ENCODE data around the gene CDK4.
"Not testable (repeated sequence)": the region's sequence is repeated elsewhere in the genome, so short reads cannot be mapped to it uniquely, and the experiment has no call there.

Gene CDK4

GRCh38 chr12:57723630-57723962 is 28.5 kb downstream of the CDK4 start:
- no peak overlapping the region for H3K4me3 ChIP-seq
- no peak overlapping the region for H3K27ac ChIP-seq
- TF ChIP-seq, protein P1, sequence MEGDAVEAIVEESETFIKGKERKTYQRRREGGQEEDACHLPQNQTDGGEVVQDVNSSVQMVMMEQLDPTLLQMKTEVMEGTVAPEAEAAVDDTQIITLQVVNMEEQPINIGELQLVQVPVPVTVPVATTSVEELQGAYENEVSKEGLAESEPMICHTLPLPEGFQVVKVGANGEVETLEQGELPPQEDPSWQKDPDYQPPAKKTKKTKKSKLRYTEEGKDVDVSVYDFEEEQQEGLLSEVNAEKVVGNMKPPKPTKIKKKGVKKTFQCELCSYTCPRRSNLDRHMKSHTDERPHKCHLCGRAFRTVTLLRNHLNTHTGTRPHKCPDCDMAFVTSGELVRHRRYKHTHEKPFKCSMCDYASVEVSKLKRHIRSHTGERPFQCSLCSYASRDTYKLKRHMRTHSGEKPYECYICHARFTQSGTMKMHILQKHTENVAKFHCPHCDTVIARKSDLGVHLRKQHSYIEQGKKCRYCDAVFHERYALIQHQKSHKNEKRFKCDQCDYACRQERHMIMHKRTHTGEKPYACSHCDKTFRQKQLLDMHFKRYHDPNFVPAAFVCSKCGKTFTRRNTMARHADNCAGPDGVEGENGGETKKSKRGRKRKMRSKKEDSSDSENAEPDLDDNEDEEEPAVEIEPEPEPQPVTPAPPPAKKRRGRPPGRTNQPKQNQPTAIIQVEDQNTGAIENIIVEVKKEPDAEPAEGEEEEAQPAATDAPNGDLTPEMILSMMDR (IDR thresholded peaks at IDR 0.05): no peak
- DNase-seq (ENCODE audit: low spot score): no peak

DNA sequence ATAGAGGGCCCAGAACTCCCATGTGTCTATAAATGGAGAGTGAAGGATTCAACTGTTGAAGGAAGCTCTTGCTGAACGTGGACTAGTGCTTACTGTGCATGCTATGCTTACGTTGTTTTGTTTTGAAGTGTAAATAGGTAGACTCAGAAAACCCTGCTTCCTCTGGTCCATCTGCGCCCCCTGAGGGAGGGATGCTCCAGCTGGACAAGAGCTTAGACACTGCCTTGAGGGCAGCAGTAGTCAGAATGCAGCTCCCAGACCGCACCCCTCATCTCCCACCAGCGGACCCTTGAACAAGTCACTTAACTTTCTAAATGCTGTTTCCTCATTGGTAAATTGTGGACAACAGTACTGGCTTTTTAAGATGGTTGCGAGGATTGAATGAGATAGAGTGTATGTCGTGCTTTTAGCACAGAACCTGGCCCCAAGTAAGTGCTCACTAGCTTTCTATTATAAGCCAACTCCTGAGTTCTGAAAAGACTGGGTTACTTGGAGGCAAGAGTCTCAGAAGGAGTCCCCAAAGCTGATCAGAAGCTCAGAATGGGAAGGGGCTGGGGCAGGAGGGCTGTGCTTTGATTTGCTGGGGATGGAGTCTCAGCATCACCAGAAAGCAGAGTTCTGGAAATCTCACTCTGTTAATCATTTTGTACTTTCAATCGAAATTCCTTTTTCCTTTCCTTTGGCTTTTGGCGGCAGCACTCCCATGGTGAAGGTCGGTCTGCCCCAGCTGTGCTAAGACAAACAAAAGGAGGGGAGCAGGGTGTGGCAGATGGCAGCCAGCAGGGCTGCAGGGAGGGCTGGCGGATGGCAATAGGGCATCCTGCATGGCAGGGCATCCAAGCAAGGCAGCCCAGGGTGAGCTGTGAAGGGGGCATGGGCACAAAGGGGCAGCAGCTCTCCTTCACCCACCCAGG is 29.1 kb downstream of the CDK4 start:
- no peak overlapping the region for H3K27ac ChIP-seq
- TF ChIP-seq, protein P1 (IDR thresholded peaks at IDR 0.05): no peak
- DNase-seq (ENCODE audit: low spot score): no peak

DNA sequence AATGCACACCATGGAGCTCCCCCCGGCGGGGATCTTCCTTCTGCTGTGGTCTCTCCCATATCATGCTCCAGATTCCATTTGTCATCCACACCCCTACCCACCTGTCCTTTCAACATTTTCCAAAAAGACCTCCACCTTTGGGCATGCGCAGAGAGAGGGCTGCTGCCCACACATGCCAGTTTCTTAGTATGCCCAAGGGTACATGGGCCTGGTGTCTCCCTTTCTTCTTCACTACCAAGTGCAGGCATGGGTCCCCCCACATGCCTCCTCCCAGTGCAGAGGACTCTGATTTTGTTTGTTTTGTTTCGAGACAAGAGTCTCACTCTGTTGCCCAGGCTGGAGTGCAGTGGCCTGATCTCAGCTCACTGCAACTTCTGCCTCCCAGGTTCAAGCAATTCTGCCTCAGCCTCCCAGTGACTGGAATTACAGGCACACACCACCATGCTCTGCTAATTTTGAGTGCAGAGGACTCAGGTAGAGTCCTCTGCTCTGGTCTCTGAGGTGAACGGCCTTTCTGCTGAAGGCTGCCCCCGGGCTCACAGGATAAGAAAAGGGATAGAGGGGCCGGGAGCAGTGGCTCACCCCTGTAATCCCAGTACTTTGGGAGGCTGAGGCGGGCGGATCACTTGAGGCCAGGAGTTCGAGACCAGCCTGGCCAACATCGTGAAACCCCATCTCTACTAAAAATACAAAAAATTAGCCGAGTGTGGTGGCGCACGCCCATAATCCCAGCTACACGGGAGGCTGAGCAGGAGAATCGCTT is 30.1 kb downstream of the CDK4 start:
- not testable (repeated sequence) for H3K27ac ChIP-seq, H3K4me3 ChIP-seq

More for the DNA sequence above, 29.1 kb downstream of the CDK4 start:
- H3K4me3 ChIP-seq: no peak overlapping the region

GRCh38 chr12:57720606-57721595 is 31.2 kb downstream of the CDK4 start:
- TF ChIP-seq, protein P1 (IDR thresholded peaks at IDR 0.05): no peak
- DNase-seq (ENCODE audit: low spot score): no peak
- Histone ChIP-seq H3K4me3 (no peak overlapping the region), H3K27ac (no peak overlapping the region)

More for the DNA sequence above, 30.1 kb downstream of the CDK4 start:
- DNase-seq (ENCODE audit: low spot score): not testable (repeated sequence)

GRCh38 chr12:57719777-57720605 is 32.1 kb downstream of the CDK4 start:
- TF ChIP-seq, protein P1 (IDR thresholded peaks at IDR 0.05): no peak
- DNase-seq (ENCODE audit: low spot score): no peak
- Histone ChIP-seq H3K27ac (no peak overlapping the region), H3K4me3 (no peak overlapping the region)

DNA sequence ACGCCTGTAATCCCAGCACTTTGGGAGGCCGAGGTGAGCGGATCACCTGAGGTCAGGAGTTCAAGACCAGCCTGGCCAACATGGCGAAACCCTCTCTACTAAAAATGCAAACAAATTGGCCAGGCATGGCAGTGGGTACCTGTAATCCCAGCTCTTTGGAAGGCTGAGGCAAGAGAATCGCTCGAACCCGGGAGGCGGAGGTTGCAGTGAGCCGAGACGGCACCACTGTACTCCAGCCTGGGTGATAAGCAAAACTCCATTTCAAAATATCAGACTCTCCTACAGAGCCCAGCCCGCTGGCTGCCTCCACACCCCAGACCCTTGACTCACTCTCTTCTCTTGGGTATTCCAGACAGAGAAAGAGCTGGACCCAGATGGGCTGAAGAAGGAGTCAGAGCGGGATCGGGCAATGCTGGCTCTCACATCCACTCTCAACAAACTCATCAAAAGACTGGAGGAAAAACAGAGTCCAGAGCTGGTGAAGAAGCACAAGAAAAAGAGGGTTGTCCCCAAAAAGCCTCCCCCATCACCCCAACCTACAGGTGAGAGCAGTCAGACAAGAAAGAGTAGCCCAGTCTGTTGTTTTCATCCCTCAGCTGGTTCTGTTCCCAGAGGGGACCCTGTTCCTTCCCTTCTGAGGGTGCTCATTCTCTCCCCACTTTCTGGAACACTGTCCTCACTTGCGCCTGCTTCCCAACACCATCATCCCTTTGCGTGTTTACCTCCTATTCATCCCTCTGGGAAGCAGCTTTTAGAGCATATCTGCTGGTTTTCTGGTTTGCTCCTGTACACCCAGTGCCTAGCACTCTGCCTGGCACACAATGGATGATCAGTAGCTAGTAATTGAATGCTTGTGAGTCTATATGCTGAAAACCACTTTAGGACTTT is 33.2 kb downstream of the CDK4 start:
- TF ChIP-seq, protein P1 (IDR thresholded peaks at IDR 0.05): no peak
- Histone ChIP-seq H3K4me3 (no peak overlapping the region), H3K27ac (no peak overlapping the region)
- DNase-seq (ENCODE audit: low spot score): no peak

Measured in coronary artery (tissue), 2 donors.